Measurements from ENCODE around the gene JAML.

JAML gene

DNA sequence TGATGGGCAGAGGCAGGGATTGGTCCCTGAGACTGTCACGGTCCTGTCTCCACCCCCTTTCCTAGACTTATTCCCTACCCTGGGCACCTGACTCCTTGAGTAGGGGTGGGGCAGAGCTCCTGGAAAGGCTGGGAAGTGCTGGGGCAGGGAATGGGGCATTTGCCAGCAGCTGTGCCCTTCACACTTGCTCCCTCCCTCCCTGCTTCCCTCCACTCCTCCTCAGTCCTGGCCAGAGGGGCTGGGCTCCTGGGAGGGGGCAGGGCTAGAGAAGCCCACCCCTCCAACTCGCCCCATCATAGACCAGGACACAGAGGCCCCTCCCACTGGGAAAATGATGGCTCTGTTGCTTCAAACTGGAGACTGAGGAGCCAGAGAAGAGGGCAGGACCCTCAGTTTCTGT, 59.9 kb downstream of the JAML start:
- no peak for DNase-seq

DNA sequence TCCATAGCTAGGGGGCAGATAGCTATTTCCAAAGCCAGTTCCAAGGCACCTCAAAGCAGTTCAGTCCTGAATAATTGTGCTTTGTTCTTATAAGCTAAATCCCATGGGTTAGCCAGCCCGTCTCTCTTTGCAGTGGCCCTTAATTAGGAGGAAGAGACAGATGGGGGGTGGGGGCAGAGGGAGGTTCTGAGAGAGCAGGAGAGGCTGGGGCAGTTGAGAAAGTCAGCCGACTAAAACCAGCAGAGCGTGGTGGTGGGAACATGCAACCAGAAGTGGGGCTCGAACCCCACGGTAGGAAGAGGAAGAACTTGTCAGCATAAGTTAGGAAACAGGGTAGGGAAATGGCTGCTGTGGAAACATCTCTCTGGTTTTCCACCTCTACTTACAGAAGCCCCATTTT, 61.3 kb downstream of the JAML start:
- DNase-seq = no peak

DNA sequence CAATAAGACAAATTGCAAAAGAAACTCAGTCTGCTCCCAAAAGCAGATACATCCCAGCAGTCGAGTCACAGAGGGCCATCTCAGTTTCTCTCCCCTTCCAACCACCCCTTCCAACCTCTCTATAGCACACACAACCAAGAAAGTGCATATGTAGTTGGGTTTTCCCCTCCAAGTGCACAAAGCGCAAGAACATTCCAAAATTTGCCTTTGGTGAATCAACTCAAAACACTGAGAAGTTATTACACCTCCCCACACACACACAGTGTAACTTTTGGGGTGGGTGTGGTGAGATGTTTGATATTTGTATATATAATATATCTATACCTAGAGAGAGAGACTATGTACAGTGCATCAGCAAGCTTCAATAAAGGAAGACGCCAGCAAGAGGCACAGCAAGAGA, 62.0 kb downstream of the JAML start:
- no peak for DNase-seq

- no peak for DNase-seq
These were observed 63.0 kb downstream of the JAML start for GRCh38 chr11:118161786-118162185.

- no peak for DNase-seq
These were observed 67.5 kb downstream of the JAML start for GRCh38 chr11:118157186-118157895.

DNA sequence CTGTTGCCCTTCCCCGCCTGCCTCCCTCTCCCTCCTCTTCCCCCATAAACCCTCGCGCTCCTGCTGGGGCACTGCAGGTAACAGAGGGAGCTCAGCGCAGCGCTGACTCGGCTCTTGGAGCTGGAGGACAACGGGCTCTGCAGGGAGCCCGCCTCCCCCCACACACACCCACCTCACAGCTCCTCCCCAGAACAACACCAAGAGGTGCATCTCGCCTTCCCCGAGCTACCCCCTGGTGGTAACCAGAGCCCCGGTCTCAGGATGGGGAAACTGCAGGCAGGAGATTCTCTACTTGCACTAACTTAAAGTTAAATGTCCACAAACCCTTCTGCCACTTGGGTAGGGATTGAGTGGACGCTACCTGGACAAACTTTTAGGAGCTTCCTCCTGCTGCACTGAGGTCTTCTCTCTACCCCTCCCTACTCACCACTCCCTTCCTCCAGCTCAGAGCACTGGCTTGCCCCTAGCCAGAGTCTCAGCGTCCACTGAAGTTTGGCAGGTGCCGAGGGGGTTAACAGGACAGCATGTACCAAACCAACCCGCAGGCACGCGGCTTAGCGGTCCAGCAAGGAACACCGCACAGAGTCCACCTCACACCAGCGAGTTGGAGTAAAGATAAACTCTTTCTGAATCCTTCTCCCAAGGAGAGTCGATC, 68.2 kb downstream of the JAML start:
- no peak for DNase-seq

GRCh38 chr11:118155776-118156530, 68.9 kb downstream of the JAML start:
- DNase-seq = no peak

DNA sequence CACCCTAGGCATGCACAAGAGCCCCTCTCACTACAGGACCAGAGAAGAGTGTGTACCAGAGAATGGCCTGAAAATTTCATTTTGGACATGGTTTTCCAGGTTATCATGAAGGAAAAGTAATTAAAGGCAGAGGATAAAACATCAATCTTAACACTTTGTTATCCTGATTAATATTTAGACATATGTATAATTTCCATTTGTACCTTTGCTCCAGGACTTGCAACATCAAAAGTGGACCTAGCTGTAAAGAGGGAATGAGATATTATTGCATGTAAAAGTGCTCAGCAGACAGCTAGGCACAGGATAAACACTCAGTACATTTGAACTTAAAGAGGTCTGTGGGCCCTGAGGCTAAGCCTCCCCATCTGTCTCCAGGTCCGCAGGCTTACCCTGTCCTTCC, 70.2 kb downstream of the JAML start:
- DNase-seq = no peak

DNA sequence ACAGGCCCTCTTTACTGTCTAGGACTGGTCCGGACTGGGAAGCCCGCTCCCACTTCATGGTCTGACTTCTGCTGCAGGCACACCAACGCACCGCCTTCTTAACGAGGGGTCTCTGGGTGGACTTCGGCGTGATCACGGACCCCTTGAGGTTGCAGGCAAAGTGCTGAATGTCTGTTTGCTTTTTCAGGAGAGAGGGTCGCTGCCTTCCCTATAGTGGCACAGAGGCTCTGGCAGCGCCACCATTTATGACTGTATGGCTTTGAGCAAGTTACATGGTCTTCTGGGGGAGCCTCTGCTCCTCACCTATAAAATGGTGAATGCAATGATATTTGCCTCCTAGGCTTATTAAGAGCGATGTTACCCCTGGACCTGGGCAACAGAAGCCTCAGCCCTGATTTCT, 70.8 kb downstream of the JAML start:
- no peak for DNase-seq

DNA sequence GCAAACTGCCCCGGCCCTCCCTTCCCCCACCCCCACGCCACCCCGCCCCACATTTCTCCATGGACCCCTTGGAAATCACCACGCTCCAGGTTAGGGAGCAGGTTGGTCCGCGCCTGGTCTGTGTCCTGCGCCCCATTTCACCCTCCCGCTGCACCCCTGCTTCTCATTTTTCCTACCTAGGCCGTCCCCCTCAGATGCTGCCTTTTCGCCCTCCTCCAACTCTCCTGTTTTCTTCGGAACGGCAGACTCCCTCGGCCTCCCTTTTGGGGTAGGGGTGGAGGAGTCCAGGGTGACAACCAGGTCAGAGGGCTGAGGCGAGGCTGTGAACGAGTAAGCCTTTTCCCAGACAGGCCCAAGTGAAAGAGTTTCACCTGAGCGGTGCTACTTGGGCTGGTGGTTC, 71.3 kb downstream of the JAML start:
- no peak for DNase-seq

GRCh38 chr11:118152552-118153471, 72.0 kb downstream of the JAML start, which contains the start of gene SCN4B:
TSS of gene SCN4B (minus strand) at chr11:118152823. CDS start at chr11:118152673, 150 bp downstream.
- no peak for DNase-seq

- no peak for DNase-seq
These were observed 72.7 kb downstream of the JAML start for GRCh38 chr11:118152020-118152551.

DNA sequence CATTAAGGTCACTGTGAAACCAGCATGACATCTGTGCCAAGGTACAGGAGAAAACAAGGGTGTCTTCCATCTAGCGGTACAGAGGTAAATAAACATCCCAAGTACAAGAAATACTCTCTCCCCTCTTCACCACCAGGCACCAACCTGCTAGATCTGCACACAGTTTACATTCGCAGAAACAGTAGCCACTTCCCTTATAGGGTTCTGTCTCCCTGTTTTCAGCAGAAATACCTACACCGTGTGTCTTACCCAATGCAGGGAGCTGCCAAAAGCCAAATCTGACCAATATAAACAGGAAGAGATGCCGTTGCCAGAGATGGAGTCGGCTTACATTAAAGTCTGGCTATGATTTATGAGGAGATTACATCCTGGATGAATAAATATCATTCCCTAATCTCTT, 73.4 kb downstream of the JAML start:
- no peak for DNase-seq

GRCh38 chr11:118149493-118149892, 75.3 kb downstream of the JAML start:
- no peak for DNase-seq

- DNase-seq = no peak
These were observed 76.0 kb downstream of the JAML start for GRCh38 chr11:118148856-118149255.

GRCh38 chr11:118148240-118148639, 76.6 kb downstream of the JAML start:
- DNase-seq = no peak

DNA sequence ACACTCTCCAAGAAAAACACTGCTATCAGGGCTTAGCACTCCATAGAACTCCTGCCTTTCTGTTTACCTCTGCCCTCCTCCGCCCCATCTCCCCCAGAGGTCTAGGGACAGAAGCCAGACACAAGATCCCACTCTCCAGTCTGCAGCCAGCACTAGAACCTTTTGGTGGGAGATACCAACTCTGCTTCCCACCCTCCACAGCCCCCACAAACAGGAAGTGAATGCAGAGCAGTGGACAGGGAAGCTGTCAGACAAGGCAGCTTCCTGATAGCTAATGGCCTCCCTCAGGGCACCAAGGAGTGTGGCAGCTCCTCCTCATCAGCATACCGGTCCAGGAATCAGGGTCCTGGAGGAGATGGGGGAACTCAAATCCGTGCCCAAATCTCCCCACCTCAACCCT, 77.3 kb downstream of the JAML start:
- no peak for DNase-seq

DNA sequence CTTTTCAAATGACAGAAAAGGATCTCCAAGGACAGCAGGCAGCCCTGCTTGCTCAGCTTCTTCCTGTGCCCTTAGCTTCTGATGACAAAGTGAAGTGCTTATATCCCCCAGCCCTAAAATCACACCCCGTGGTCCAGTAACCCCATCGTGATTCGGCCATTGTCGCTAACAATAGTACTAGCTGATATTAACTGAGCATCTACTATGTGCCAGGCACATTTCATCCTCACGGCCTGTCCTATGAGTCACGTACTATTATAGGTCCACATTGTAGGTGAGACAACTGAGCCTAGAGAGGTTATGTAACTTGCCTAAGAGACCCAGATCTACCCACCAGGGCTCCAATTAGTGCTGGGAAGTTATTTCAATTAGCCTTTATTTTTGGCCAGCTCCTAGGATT, 78.3 kb downstream of the JAML start:
- DNase-seq = no peak

DNA sequence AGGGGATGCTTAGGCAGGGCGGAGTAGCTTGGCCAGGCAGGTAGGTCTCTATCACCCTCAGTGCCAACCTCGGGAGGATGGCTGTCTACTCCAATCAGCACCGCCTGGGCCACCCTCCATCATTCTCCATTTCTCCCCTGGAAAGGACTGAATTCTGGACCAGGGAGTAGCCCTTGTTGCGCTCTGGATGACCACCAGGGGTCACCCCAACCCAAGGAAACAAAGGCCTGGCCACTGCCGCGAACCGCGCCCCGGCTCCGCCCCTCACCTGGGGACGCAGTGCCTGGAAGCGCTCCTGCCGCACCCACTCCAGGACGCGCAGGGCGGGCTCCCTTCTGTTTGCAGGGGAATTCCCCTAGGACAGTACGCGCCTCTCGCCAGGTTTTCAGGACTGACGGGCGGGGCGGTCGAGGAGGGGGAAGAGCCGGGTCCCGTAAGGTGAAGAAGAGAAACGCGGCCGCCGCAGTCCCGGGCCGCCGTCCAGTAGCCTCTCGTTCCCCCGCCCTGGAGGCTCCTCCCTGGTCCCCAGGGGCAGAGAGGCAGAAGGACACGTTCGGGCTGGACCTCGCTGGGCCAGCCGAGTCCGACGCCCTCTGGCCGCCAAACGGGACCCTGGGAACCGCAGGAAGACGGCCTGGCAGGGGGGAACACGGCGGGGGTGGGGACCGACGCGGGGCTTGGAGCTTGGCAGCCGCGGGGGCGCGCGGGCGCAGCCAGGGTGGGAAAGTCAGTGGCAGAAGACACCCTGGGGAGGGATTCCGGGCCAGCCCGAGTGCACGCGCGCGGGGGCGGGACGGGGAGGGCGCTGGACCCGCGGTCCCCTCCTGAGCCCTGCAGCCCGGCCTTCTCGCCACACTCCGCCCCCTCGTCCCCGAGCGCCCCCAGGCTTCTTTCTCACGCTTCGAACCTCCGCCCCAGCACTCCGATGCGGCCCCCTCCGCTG, 79.3 kb downstream of the JAML start:
- peak; percentile 67 to 80 for DNase-seq

DNA sequence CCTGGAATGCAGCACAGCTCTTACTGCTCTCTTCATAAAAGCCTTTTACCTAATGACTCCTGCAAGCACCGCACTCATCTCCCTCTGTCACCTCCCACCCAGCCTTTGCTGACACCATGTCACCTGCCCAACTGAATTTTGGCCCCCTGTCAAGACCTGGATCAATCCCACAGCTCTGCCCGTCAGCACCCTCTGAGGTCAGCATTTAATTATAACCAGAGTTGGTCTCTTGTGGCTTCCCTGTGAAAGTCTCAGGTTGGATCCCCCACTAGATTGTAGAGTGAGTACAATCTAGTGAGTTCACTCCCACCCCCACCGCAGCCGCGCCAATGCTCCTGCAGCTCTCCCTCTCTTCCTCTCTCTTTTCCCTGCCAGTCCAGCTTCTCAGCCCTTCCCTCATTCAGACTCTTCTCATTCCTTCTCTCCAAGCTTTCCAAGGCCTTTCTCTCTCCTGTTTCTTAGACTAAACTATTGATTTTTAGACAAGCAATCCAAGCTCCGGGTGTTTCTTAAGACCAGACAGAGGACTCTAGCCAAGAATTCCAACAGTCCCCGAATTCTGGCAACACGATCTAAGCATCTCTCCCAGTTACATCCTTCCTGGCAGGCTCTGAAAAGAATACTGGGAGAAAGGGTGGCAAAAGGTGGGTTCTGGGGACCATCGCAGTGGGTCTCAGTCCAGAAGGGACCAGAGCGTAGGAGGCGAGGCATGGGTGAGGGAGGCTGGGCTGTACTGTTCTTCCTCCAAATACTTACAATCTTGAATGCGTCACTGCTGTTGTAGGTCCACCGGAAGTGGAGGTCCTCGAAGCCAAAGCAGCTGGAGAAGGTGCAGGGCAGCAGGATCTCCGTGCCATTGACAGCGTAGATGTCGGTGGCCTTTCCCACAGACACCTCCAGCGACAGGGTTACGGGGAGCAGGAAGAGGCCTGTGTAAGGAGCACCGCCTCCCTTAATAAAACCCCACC, 80.2 kb downstream of the JAML start:
- DNase-seq = peak in 1 of 2 experiments; percentile 39
